Activated CD4-positive, alpha-beta T cell treated with anti-CD3 and anti-CD28 coated beads for 36 hours (primary cell): ENCODE data around the gene GLG1. TPM values are rescaled to one million over a fixed set of nuclear protein-coding genes. Genes with fewer than 3 reads are reported as not detected.
"Not testable (repeated sequence)": the region's sequence is repeated elsewhere in the genome, so short reads cannot be mapped to it uniquely, and the experiment has no call there.

ENCODE experiments used
- ATAC-seq: fragments of 200-7000 bp; cut with Tn5 transposase; one replicate; pipeline ENCODE4 v1.10.0; 2021; ENCODE audit warnings: mild to moderate bottlenecking, moderate library complexity
- CTCF ChIA-PET: fragments of 350-600 bp; sonication (Branson Sonifier 250); formaldehyde crosslinking; loops from one replicate; lab custom pipeline; 2021; ENCODE audit warnings: antibody characterized with exemption; lab: Charles Lee
- POLR2A ChIA-PET: fragments of 350-600 bp; sonication (Branson Sonifier 250); formaldehyde crosslinking; loops from one replicate; lab custom pipeline; 2021; ENCODE audit warnings: antibody characterized with exemption, inconsistent platforms; lab: Charles Lee
- DNase-seq: peaks from one replicate; pipeline ENCODE4 v3.0.0-alpha.2; 2020
- H3K27ac Mint-ChIP-seq: one replicate; pipeline ENCODE4 v1.8.0; 2021; ENCODE audit warnings: mixed read lengths
- H3K27me3 Mint-ChIP-seq: one replicate; pipeline ENCODE4 v1.8.0; 2021; ENCODE audit warnings: mixed read lengths
- H3K36me3 Mint-ChIP-seq: one replicate; pipeline ENCODE4 v1.8.0; 2021; ENCODE audit warnings: low read depth, mixed read lengths
- H3K4me1 Mint-ChIP-seq: one replicate; pipeline ENCODE4 v1.8.0; 2021; ENCODE audit warnings: mixed read lengths
- H3K4me3 Mint-ChIP-seq: one replicate; pipeline ENCODE4 v1.8.0; 2021; ENCODE audit warnings: mild to moderate bottlenecking, moderate library complexity, mixed read lengths
- H3K9me3 Mint-ChIP-seq: one replicate; pipeline ENCODE4 v1.8.0; 2021; ENCODE audit warnings: low read depth, mixed read lengths
- intact Hi-C, 2 experiments: fragments of 100-400 bp; cut with DNase I in 1 of 2; cut with micrococcal nuclease in 1 of 2; formaldehyde crosslinking; loops; one replicate each; pipeline versions ENCODE4 v1.14.2 to v1.15.1; 2022 to 2024; cut with DNase I, micrococcal nuclease
- total RNA-seq, 2 experiments: library from RNA; stranded (reverse); gene quantifications; one replicate each; pipeline ENCODE4 v1.2.3, GENCODE V29; 2021

GLG1 gene
- total RNA-seq, 2 experiments from 2014 or later, result 66.3 to 68.3 TPM

GRCh38 chr16:74537746-74538145 lies 69.2 kb downstream of the GLG1 start:
- H3K4me1 Mint-ChIP-seq, result peaks cover 17% of the 10 kb centered on the region
- DNase-seq, H3K36me3 Mint-ChIP-seq, H3K27ac Mint-ChIP-seq, POLR2A ChIA-PET, ATAC-seq, H3K9me3 Mint-ChIP-seq, H3K4me3 Mint-ChIP-seq, H3K27me3 Mint-ChIP-seq, intact Hi-C loops, CTCF ChIA-PET: not testable (repeated sequence)

GRCh38 chr16:74534650-74535049 lies 72.3 kb downstream of the GLG1 start:
- ATAC-seq, result peak; percentile 36

GRCh38 chr16:74524926-74525325 lies 82.0 kb downstream of the GLG1 start:
- H3K9me3 Mint-ChIP-seq, result peaks cover 4% of the 10 kb centered on the region
- no peak overlapping the region for H3K27ac Mint-ChIP-seq
- POLR2A ChIA-PET, result no interaction called here
- DNase-seq (no peak), ATAC-seq (no peak)
- no peak overlapping the region for H3K4me3 Mint-ChIP-seq
- H3K4me1 Mint-ChIP-seq, result peaks cover 9% of the 10 kb centered on the region
- peaks cover 28% of the 10 kb centered on the region for H3K36me3 Mint-ChIP-seq
- intact Hi-C loops, result no loop called here
- no peaks in the 10 kb centered on the region for H3K27me3 Mint-ChIP-seq
- CTCF ChIA-PET, result no interaction called here

More at GRCh38 chr16:74534650-74535049, 72.3 kb downstream of the GLG1 start:
- POLR2A ChIA-PET, CTCF ChIA-PET, DNase-seq, H3K9me3 Mint-ChIP-seq, H3K27ac Mint-ChIP-seq, H3K4me3 Mint-ChIP-seq, H3K27me3 Mint-ChIP-seq, intact Hi-C loops: not testable (repeated sequence)
- Mint-ChIP-seq H3K36me3 (peaks cover 13% of the 10 kb centered on the region), H3K4me1 (peaks cover 17% of the 10 kb centered on the region)

- POLR2A ChIA-PET, result no interaction called here
- CTCF ChIA-PET, result no interaction called here
- ATAC-seq, result no peak
Observed at GRCh38 chr16:74524117-74524516, 82.8 kb downstream of the GLG1 start.

GRCh38 chr16:74523706-74524105 lies 83.2 kb downstream of the GLG1 start:
- peaks cover 31% of the 10 kb centered on the region for H3K36me3 Mint-ChIP-seq
- H3K4me1 Mint-ChIP-seq, ATAC-seq, H3K9me3 Mint-ChIP-seq, CTCF ChIA-PET, H3K27me3 Mint-ChIP-seq, POLR2A ChIA-PET, H3K4me3 Mint-ChIP-seq, DNase-seq, intact Hi-C loops, H3K27ac Mint-ChIP-seq: not testable (repeated sequence)

More at GRCh38 chr16:74524117-74524516, 82.8 kb downstream of the GLG1 start:
- Mint-ChIP-seq H3K4me1 (peaks cover 9% of the 10 kb centered on the region), H3K9me3 (peaks cover 8% of the 10 kb centered on the region), H3K27ac (no peak overlapping the region), H3K27me3 (no peaks in the 10 kb centered on the region), H3K36me3 (peaks cover 29% of the 10 kb centered on the region), H3K4me3 (no peak overlapping the region)
- intact Hi-C loops, result no loop called here
- no peak for DNase-seq

- Mint-ChIP-seq H3K27me3 (no peaks in the 10 kb centered on the region), H3K4me3 (no peak overlapping the region), H3K36me3 (peaks cover 36% of the 10 kb centered on the region), H3K9me3 (peaks cover 8% of the 10 kb centered on the region), H3K4me1 (peaks cover 22% of the 10 kb centered on the region), H3K27ac (no peak overlapping the region)
- DNase-seq (no peak), ATAC-seq (no peak)
- POLR2A ChIA-PET, result no interaction called here
- intact Hi-C loops, result no loop called here
- CTCF ChIA-PET, result no interaction called here
Observed at GRCh38 chr16:74522160-74522559, 84.8 kb downstream of the GLG1 start.

- ChIA-PET CTCF (no interaction called here), POLR2A (no interaction called here)
- no peaks in the 10 kb centered on the region for H3K27me3 Mint-ChIP-seq
- DNase-seq (no peak), ATAC-seq (no peak)
- H3K4me1 Mint-ChIP-seq, result peaks cover 27% of the 10 kb centered on the region
- H3K9me3 Mint-ChIP-seq, result peaks cover 8% of the 10 kb centered on the region
- no peak overlapping the region for H3K27ac Mint-ChIP-seq
- H3K36me3 Mint-ChIP-seq, result peaks cover 36% of the 10 kb centered on the region
- no peak overlapping the region for H3K4me3 Mint-ChIP-seq
- intact Hi-C loops, result no loop called here
Observed at GRCh38 chr16:74521691-74522090, 85.2 kb downstream of the GLG1 start.

- H3K27ac Mint-ChIP-seq, CTCF ChIA-PET, DNase-seq, intact Hi-C loops, H3K27me3 Mint-ChIP-seq, H3K4me3 Mint-ChIP-seq, POLR2A ChIA-PET, H3K9me3 Mint-ChIP-seq, ATAC-seq: not testable (repeated sequence)
- H3K36me3 Mint-ChIP-seq, result peaks cover 25% of the 10 kb centered on the region
- H3K4me1 Mint-ChIP-seq, result peaks cover 49% of the 10 kb centered on the region
Observed at GRCh38 chr16:74518934-74519333, 88.0 kb downstream of the GLG1 start.

GRCh38 chr16:74511961-74512360 lies 95.0 kb downstream of the GLG1 start:
- no peak for ATAC-seq
- peaks cover 57% of the 10 kb centered on the region for H3K4me1 Mint-ChIP-seq
- CTCF ChIA-PET, result no interaction called here
- H3K27me3 Mint-ChIP-seq, result no peaks in the 10 kb centered on the region
- intact Hi-C loops, result no loop called here
- DNase-seq, result no peak
- no peak overlapping the region for H3K27ac Mint-ChIP-seq
- peaks cover 24% of the 10 kb centered on the region for H3K36me3 Mint-ChIP-seq
- H3K4me3 Mint-ChIP-seq, result no peak overlapping the region
- peaks cover 5% of the 10 kb centered on the region for H3K9me3 Mint-ChIP-seq
- POLR2A ChIA-PET, result no interaction called here

- Mint-ChIP-seq H3K27me3 (no peaks in the 10 kb centered on the region), H3K4me1 (peaks cover 30% of the 10 kb centered on the region), H3K9me3 (no peaks in the 10 kb centered on the region), H3K4me3 (no peak overlapping the region), H3K36me3 (peaks cover 26% of the 10 kb centered on the region), H3K27ac (no peak overlapping the region)
- intact Hi-C loops, result no loop called here
- ChIA-PET POLR2A (no interaction called here), CTCF (no interaction called here)
- DNase-seq (no peak), ATAC-seq (no peak)
Observed at GRCh38 chr16:74505011-74505410, 101.9 kb downstream of the GLG1 start.

- no peak overlapping the region for H3K27ac Mint-ChIP-seq
- CTCF ChIA-PET, result interaction anchor here (1.0 to 1.7 kb wide), 3 partner anchors 10 to 119 kb away, joined by 4 to 5 read pairs (median 5); no protein-coding TSS in a partner anchor
- POLR2A ChIA-PET, result no interaction called here
Observed at GRCh38 chr16:74503412-74503811, 103.5 kb downstream of the GLG1 start.

GRCh38 chr16:74501484-74502478 lies 105.1 kb downstream of the GLG1 start:
- H3K9me3 Mint-ChIP-seq, result no peaks in the 10 kb centered on the region
- H3K27me3 Mint-ChIP-seq, result no peaks in the 10 kb centered on the region
- H3K4me1 Mint-ChIP-seq, result peaks cover 12% of the 10 kb centered on the region
- H3K27ac Mint-ChIP-seq, result no peak overlapping the region
- peaks cover 14% of the 10 kb centered on the region for H3K36me3 Mint-ChIP-seq
- POLR2A ChIA-PET, result interaction anchor here (0.7 kb wide), 1 partner anchor 16 kb away, joined by 6 read pairs; no protein-coding TSS in a partner anchor
- intact Hi-C loops, result no loop called here
- no peak overlapping the region for H3K4me3 Mint-ChIP-seq
- DNase-seq, result no peak
- CTCF ChIA-PET, result interaction anchor here (0.6 to 1.5 kb wide), 5 partner anchors 16 to 321 kb away, joined by 3 to 4 read pairs (median 3); no protein-coding TSS in a partner anchor
- peak; percentile 55 for ATAC-seq

More at GRCh38 chr16:74503412-74503811, 103.5 kb downstream of the GLG1 start:
- H3K9me3 Mint-ChIP-seq, result no peaks in the 10 kb centered on the region
- no peak for ATAC-seq
- H3K27me3 Mint-ChIP-seq, result no peaks in the 10 kb centered on the region
- intact Hi-C loops, result no loop called here
- H3K36me3 Mint-ChIP-seq, result peaks cover 24% of the 10 kb centered on the region
- no peak overlapping the region for H3K4me3 Mint-ChIP-seq
- DNase-seq, result no peak
- H3K4me1 Mint-ChIP-seq, result peaks cover 25% of the 10 kb centered on the region
